NCI-H526 (cell line): ENCODE results near the gene APBA2.

Experiments used
- DNase-seq, 2 experiments: peaks; one replicate each; lab custom pipeline; 2025; lab: John Stamatoyannopoulos, UW

The APBA2 gene

GRCh38 chr15:28896951-28897350 is 11.2 kb downstream of the APBA2 start:
- no peak for DNase-seq

DNA sequence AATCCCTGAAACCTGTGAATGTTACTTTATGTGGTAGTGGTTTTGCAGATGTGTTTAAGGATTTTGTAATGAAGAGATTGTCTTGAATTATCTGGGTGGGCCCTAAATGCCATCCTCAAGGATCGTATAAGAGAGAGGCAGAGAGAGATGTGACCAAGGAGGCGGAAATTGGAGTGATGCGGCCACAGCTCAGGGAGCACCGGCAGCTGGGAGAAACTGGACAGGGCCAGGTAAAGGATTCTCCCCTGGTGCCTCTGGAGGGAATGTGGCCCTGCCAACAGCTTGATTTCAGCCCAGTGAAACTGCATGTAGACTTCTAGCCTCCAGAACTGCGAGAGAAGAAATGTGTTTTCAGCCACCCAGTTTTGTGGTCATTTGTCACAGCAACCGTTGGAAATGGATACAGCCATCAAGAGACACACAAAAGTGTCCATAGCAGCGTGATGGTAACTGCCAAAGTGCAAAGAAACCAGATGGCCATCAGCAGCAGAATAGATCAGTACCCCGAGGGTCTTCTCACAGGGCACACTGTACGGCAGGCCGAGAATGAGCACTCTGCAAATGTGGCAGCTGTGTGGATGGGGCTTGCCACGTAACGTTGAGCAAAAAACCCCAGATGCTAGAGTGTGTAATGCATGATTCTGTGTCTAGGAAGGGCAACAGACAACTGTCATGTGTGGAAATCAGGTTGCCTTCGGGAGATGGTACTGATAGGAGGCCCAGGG is 12.2 kb downstream of the APBA2 start:
- DNase-seq = no peak

DNA sequence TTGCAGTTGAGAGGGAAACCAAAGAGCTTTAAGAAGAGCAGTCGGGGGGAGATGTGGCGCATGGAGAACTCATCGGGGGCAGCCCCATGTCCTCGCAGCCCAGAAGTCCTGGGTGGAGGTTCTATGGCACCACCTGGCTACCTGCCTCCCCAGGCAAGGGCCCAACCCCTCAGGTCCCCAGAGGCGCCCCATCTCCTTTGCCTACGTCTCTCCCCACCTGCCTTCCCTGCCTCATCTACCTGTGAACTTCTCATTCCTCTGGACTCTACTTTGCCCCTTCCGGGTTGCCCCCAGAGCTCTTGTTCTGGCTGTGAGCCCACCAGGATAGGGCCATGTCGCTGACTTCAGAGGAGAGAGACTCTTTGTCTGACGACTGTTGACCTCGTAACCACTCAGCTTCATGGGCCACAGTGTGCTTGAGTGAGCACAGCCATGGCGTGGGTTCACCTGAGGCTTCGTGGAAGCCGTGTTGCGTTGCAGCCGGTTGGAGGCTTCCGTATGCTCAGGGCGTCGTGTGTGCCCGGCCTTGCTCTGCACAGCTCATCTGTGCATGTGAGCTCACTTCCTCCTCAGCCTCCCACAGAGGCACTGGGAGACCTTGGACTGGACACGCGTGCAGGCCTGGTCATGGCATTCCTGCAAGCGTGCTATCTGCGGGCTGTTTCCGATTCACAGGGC is 13.4 kb downstream of the APBA2 start:
- no peak for DNase-seq

- DNase-seq = no peak
These were observed 14.5 kb downstream of the APBA2 start for GRCh38 chr15:28900041-28900891.

- no peak for DNase-seq
These were observed 15.3 kb downstream of the APBA2 start for GRCh38 chr15:28900892-28901586.

DNA sequence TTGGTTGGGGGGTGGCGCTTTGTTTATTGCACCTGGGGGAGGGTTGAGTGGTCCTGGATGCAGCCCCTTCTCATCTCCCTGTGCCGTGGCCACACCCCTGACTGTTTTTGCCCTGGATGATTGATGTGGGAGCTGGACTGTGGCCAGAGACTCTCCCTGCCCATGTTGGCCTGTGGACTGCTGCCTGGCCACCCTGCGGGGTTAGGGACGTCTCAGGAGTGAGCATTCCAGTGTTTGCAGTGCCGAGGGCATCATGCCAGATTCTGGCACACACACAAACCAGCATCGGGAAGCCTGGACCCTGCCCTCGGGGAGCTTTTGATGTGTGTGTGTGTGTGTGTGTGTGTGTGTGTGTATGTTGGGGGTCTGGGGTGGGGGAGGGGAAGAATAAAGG is 15.8 kb downstream of the APBA2 start:
- no peak for DNase-seq

- peak in 1 of 2 experiments; percentile 13 for DNase-seq
These were observed 16.4 kb downstream of the APBA2 start for GRCh38 chr15:28901987-28902745.

- DNase-seq = no peak
These were observed 17.1 kb downstream of the APBA2 start for GRCh38 chr15:28902856-28903255.

GRCh38 chr15:28903555-28903954 is 17.8 kb downstream of the APBA2 start:
- no peak for DNase-seq

DNA sequence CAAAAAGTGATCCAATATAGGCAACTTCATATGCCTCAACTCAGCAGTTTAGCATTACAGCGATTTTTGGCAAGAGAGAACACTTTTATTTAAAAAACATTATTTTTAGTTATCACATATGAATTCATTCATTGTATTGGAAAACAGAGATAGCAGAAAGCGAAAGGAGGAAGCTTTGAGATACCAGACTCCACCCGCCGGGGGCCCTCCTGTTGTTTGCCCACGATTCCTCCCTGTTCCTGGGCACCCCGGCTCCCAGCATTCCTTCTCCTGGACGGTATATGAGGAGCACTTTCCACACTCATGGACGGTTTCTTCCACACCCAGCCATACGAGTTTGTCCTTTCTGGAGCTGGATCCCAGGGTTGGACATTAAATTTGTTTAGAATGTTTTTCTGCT is 18.2 kb downstream of the APBA2 start:
- no peak for DNase-seq

DNA sequence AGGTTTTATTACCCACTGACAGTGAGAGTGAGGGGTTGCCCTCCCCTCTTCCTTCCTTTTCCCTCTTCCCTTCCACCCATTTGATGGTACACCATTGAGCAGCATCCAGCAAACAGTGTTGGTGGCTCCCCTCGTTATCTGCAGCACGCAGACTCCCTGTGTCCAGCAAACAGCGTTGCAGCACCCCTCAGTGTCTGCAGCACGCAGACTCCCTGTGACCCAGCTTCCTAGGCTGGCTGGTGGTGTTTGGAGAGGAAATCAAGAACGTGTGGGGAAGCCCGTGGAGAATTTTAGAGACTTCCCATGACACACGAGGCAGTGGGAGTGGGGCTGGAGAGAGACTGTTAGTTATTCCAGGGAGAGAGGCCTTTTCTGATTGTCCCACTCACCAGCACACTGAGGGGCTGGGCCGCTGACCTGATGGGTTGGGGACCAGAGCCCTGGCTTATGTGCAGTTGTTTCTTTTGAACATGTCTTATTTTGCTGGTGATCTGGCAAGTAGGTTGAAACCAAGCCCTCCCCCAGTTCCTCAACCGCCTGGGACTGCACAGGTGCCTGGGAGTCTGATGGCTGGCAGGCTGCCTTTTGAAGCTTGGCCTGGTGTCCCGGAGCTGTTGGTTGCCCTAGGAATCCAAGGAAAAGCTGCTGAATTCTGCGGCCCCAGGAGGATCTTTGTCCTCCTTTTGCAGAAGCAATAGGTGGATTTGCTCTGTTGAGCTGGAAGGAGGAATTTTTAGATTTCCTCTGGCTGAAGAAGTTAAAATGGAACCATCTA is 19.0 kb downstream of the APBA2 start:
- no peak for DNase-seq

DNA sequence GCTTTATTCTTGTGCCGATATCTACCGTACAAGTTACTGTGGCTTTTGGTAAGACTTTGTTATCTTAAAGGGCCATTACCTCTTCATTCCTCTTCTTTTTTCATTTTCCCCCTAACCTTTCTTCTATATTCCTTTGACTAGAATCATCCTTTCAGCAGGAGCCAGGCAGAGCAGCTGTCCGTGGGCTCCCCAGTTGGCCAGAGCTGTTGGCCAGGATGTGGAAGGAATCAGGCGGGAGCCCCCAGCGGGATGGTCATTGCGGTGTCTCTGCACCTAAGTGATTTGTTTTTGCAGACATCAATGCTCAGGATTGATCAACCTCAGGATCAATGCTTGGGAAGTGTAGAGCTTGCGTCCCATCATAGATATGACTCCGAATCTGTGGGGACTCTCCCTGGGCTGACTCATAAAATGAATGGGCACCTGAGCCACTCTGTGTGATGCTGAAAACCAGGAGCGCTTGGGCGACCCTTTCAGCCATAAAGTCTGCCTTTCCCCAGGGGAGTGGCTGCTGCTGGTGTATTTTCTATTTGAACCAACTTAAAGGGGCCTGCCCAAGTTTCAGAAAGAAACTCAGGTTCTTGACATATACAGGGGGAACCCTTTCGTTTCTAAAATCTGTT is 21.7 kb downstream of the APBA2 start:
- no peak for DNase-seq

DNA sequence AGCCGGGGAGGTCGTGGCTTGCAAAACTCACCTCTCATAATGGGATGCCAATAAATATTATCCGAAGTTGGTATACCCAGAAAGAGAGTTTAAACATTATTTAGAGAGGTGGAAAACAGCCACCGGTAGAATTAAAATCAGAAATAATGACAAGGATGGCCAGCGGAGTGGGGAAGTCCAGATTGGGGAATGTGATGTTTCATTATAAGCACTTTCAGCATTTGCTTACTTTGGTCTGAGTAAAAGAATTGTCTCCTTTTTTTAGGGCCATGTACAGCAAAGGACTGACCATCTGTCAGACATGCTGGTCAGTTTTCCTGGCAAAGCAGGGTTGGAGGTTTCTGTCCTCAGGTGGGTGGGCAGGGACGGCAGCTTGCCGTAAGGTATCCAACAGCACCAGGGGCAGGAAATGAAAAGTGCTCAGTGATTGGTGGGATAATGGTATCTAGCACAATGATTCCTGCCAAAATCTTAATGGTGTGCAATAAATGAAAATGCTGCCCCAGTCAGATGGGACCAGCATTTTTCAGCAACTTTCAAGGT is 24.3 kb downstream of the APBA2 start:
- DNase-seq = no peak

DNA sequence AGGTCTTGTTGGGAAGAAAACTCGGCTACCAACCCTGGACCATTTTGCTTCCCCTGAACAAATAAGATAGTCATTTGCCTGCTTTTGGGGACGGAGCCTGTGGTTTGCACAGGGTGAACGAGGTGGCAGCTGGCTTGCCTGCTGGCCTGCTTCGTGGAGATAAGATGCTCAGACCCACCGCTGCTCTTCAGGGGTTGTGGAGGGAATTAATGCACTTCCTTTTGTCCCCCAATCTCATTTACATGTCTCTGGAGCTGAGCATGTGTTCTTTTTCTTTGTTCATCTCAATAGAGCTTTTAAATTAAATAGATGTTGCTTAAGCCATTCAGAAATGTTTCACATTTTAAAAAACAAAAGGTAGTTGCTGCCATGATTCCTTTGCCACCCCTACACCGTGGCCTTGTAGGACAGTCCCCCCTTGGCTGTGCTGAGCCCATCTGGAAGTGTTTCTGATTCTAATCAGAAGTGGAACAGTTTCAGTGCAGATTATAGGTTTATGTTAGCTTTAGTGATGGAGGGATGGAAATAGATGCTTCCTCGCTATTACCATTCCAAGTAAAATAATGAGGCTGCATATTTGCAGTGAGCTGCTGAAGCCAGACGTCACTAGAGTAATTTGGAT is 25.6 kb downstream of the APBA2 start:
- peak in 1 of 2 experiments; percentile 28 for DNase-seq

DNA sequence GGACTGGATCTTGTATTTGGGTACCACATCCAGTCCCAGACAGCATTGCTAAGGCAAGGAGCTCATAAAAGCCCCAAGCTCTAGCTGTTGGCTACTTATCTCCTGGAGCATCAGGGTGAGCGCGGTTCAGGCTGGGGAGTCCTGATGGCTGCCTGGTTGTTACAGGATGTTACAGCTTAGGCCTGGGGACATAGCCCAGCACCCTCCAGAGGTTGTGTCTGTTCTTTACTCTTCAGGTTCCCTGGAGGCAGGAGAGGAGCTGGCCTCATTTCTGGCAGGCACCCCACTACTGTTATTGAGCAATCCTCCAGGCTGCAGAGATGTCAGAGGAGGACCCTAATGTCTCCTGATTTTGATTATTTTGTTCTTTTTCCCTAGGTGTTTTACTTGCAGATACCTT is 26.6 kb downstream of the APBA2 start:
- DNase-seq = no peak

DNA sequence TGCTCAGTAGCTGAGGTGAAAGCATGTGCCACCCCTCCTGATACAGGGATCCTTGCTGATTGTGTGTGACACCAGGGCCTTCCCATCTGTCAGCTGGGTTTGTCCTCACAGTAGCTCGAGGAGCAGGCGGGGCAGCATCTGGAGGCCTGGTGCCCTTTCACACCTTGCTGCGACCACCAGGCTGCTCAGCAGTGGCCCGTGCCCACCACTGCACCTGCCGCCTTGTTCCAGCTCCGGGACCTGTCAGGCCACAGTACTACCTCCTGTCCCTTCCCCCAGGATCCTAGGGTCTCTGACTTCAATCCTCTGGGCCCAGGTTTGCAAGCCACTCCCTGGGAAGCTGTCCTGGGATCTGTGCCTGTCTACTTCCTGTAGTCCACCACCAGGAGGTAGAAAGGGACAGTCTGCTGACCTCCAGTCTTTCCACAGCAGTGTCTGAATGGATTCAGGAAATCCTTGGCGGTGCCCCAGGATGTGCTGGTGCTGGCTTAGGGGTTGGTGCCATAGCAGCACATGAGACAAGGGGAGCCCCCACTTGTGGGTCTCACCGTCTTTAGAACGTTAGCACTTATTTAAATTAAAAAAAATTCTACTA is 27.5 kb downstream of the APBA2 start:
- no peak for DNase-seq

DNA sequence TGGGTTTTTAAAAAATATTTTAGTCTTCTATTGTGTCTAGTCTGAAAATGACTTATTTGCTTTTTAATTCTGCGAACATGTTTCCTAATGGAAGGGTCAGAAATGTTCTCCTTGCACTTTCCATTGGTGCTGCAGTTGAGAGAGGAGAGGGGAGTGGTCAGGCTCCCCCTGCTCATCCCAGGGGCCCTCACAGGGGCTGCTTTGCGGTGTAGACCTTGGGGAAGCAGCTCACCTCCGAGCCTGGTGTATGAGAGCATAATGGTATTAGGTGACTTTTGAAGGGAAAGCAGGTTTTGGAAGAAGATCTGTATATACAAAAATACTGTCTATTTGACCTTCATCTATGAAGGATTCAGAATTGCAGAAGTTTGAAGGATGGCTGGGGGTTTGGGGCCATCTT is 28.3 kb downstream of the APBA2 start:
- DNase-seq = no peak

DNA sequence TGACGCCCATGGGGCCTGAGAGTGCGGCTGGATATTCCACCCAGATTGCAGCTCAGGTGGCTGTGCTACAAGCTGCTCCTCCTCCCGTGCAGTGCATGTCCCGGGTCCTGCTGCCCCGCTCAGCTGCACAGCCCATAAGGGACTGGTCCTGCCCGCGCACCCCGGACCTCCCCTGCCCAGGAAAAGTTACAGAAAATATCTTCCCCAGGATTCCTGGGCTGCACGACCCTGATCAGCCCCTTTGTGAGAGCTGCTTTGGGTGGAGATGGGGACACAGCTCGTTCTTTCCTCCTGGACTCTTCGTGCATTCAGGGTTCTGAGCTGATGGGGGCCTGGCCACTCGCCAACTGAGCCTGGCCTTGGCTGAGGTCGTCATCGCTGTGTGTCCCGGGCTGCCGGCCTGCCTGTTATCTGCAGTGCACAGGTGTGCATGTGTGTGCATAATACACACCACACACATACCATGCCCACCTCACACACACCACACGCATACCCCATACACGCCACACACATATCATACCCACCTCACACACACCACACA is 28.8 kb downstream of the APBA2 start:
- DNase-seq = no peak
